Activated T-helper 17 cell treated with anti-CD3 and anti-CD28 coated beads, Interleukin-2, amount 50 U/mL, for 72 hours (primary cell): Measurements from ENCODE around the gene SLC34A3. TPM values are rescaled to one million over a fixed set of nuclear protein-coding genes. Genes with fewer than 3 reads are reported as not detected.

ENCODE experiments used
- total RNA-seq, 2 donors: library from RNA; stranded (reverse); gene quantifications; one replicate each; pipeline ENCODE4 v1.2.3, GENCODE V29; 2022

Gene SLC34A3
- total RNA-seq, 2 donors from 2014 or later = not detected

Other genes starting within 250 kb of the SLC34A3 start
- gene LCNL1, start 247.9 kb upstream of the SLC34A3 start, total RNA-seq = under 1 TPM in 1 of 2 donors, not detected in 1; 0.11 TPM
- 10 to 100 TPM; 31.1 to 49.1 TPM for gene PAXX, start 238.5 kb upstream of the SLC34A3 start, total RNA-seq
- gene CLIC3, start 234.3 kb upstream of the SLC34A3 start, total RNA-seq = under 1 TPM in 1 of 2 donors, not detected in 1; 0.26 TPM
- gene ABCA2, start 202.7 kb upstream of the SLC34A3 start, total RNA-seq = 10 to 100 TPM; 43.0 to 63.9 TPM
- gene FUT7, start 198.8 kb upstream of the SLC34A3 start, total RNA-seq = 10 to 100 TPM; 12.1 to 27.9 TPM
- gene NPDC1, start 184.7 kb upstream of the SLC34A3 start, total RNA-seq = 10 to 100 TPM; 66.3 to 96.1 TPM
- under 1 TPM; 0.39 to 0.69 TPM for gene ENTPD2, start 176.8 kb upstream of the SLC34A3 start, total RNA-seq
- gene SAPCD2, start 160.3 kb upstream of the SLC34A3 start, total RNA-seq = 10 to 100 TPM in 1 of 2 donors, 1 to 10 TPM in 1; 5.6 to 21.9 TPM
- gene UAP1L1, start 153.4 kb upstream of the SLC34A3 start, total RNA-seq = 10 to 100 TPM; 27.9 to 33.0 TPM
- gene MAN1B1, start 143.9 kb upstream of the SLC34A3 start, total RNA-seq = 10 to 100 TPM; 38.2 to 67.6 TPM
- gene DPP7, start 116.2 kb upstream of the SLC34A3 start, total RNA-seq = 100 to 1,000 TPM; 219 to 255 TPM
- 1 to 10 TPM in 1 of 2 donors, under 1 TPM in 1; 0.06 to 1.2 TPM for gene GRIN1, start 91.7 kb upstream of the SLC34A3 start, total RNA-seq
- not detected for gene LRRC26, start 60.9 kb upstream of the SLC34A3 start, total RNA-seq
- not detected for gene TMEM210, start 58.8 kb upstream of the SLC34A3 start, total RNA-seq
- gene ANAPC2, start 42.3 kb upstream of the SLC34A3 start, total RNA-seq = 10 to 100 TPM; 50.6 to 53.1 TPM
- gene SSNA1, start 42.2 kb upstream of the SLC34A3 start, total RNA-seq = 10 to 100 TPM; 43.7 to 84.7 TPM
- gene TPRN, start 30.2 kb upstream of the SLC34A3 start, total RNA-seq = 1 to 10 TPM; 5.5 to 9.4 TPM
- 10 to 100 TPM; 19.3 to 27.3 TPM for gene TMEM203, start 25.3 kb upstream of the SLC34A3 start, total RNA-seq
- 10 to 100 TPM; 20.5 to 40.2 TPM for gene NDOR1, start 25.2 kb upstream of the SLC34A3 start, total RNA-seq
- gene RNF208, start 8.7 kb upstream of the SLC34A3 start, total RNA-seq = 1 to 10 TPM; 3.5 to 7.4 TPM
- gene CYSRT1, start 5.7 kb upstream of the SLC34A3 start, total RNA-seq = under 1 TPM; 0.32 to 0.40 TPM
- under 1 TPM in 1 of 2 donors, not detected in 1; 0.17 TPM for gene RNF224, start 3.4 kb upstream of the SLC34A3 start, total RNA-seq
- 100 to 1,000 TPM; 232 to 372 TPM for gene TUBB4B, start 10.4 kb downstream of the SLC34A3 start, total RNA-seq
- not detected for gene STPG3, start 20.4 kb downstream of the SLC34A3 start, total RNA-seq
- gene NELFB, start 24.4 kb downstream of the SLC34A3 start, total RNA-seq = 10 to 100 TPM; 43.6 to 78.0 TPM
- gene TOR4A, start 46.8 kb downstream of the SLC34A3 start, total RNA-seq = 10 to 100 TPM in 1 of 2 donors, 1 to 10 TPM in 1; 4.9 to 11.5 TPM
- under 1 TPM; 0.66 to 0.86 TPM for gene NRARP, start 71.4 kb downstream of the SLC34A3 start, total RNA-seq
- gene EXD3, start 192.3 kb downstream of the SLC34A3 start, total RNA-seq = 1 to 10 TPM; 8.8 to 10.0 TPM
- under 1 TPM; 0.39 to 0.58 TPM for gene NOXA1, start 192.5 kb downstream of the SLC34A3 start, total RNA-seq
- gene ENTPD8, start 210.5 kb downstream of the SLC34A3 start, total RNA-seq = not detected
- gene NSMF, start 228.4 kb downstream of the SLC34A3 start, total RNA-seq = 10 to 100 TPM; 26.6 to 35.5 TPM